GM21515 (cell line): ENCODE data around the gene KIF26B.
"Not testable (repeated sequence)": the region's sequence is repeated elsewhere in the genome, so short reads cannot be mapped to it uniquely, and the experiment has no call there.

ENCODE experiments used
- ATAC-seq: cut with Tn5 transposase; IDR thresholded peaks from one replicate; pipeline ENCODE4 v1.9.1; 2021; ENCODE audit not compliant: unreplicated experiment

KIF26B gene

DNA sequence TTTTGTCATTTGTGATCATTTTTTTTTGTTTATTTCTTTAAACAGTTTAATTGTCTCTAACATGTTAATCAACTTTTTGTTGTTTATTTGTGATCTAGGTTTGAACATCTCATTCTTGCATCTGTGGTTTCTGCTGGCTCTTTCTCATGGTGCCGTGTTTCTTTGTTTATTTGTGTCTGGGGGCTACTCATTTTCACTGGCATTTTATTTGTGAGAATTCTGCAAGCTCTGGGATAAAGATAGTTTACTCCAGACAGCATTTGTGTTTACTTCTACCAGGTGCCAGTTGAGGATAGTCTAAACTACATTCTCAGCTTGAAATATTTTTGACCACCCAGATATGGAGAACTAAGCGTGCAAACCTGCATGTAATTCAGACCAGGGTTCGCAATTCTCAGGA, 508.6 kb downstream of the KIF26B start:
- ATAC-seq = no peak

GRCh38 chr1:245663841-245664240, 509.1 kb downstream of the KIF26B start:
- ATAC-seq = no peak

- no peak for ATAC-seq
These were observed 511.6 kb downstream of the KIF26B start for GRCh38 chr1:245666412-245666811.

GRCh38 chr1:245671349-245671748, 516.6 kb downstream of the KIF26B start:
- no peak for ATAC-seq

DNA sequence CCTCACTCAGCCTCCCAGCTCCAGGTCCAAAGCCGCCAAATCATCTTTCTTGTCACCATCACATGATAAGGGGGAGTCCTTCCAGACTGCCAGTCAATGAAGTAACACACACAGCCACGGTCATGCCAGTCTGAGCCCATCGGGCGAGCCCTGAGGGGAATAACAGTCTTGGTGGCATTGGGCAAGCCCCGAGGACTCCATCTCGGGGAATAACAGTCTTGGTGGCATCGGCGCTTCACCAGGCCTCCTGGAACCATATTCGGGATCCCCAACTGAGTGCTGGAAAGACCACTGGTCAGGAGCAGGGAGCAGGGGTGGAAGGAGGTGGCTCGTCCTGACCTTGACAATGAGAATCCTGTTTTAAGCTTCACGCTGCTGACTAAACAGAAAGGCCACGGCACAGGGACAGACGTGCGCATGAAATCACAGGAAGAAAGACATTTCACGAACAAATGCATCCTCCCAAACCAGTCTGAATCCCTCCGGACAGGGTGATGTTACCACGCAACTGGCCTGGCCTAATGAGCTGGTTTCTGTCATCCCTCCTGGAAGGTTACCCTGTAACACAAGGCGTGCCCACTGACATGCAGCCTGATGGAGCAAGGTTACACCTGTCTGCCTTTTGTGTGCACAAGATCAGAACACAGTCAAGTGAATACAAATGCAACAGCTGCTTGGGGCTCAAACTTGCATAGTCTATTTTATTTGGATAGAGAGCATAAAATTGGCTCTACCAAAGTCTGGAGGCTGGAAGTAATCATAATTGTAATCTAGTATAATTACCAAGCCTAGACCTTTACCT, 517.4 kb downstream of the KIF26B start:
- no peak for ATAC-seq

DNA sequence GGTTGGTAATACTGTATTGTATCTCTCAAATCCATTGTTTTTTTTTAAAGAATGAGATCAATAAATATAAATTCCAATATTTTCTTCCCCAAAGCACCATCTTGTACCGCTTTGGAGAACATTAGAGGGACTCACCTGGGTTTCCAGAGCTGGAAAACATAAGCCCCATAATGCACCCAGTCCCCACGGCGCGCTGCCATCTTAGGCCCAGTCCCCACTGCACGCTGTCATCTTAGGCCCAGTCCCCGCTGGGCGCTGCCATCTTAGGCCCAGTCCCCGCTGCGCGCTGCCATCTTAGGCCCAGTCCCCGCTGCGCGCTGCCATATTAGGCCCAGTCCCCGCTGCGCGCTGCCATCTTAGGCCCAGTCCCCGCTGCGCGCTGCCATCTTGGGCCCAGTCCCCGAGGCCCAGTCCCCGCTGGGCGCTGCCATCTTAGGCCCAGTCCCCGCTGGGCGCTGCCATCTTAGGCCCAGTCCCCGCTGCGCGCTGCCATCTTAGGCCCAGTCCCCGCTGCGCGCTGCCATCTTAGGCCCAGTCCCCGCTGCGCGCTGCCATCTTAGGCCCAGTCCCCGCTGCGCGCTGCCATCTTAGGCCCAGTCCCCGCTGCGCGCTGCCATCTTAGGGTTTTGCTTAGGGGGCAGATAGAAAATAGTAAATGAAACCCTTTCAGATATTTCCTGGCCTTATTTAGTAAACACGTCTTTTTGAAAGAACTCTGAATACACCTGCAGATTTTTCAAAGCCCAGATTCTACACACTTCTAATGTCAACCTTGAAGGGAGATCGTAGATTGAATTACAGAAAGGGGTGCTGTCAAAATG, 518.3 kb downstream of the KIF26B start:
- ATAC-seq = not testable (repeated sequence)

- ATAC-seq = peak; percentile 67
These were observed 519.2 kb downstream of the KIF26B start for GRCh38 chr1:245673881-245674414.

DNA sequence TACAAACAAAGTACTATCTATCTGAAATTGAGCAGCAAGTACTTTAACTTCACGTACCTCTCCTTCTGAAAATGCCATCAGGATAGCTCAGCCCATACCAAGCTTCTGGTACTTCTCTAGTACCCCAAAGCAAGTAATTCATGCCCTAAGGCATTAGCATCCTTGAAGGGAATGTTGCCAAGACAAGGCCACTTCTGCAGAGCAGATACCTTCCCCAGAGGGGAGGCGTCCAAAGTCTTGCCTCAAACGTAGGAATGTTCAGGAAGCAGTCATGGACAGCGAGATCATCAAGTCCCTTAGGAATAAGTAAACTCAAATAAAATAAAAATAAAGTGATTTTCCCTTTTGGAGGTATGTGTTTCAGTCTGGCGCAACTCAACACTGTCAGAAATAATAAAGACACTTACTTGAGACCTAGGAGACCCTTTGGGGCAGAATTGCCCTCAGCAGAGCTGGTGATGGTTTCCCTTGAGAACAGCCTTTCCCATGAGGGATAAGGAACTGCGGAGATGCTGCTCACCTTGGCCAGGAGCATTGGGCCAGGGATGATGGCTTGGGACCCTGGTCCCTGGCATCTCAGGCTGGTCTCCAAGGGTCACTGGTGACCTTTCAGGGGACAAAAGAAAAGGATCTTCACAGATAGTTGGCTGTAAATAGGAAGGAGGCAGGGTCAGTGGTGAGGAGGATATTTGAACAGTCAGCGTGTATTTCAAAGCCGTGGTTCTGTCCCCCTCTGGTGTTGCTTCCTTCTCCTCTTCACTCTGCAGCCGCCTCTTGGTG, 522.9 kb downstream of the KIF26B start:
- no peak for ATAC-seq

GRCh38 chr1:245678860-245679411, 524.2 kb downstream of the KIF26B start:
- ATAC-seq = no peak

GRCh38 chr1:245679821-245680780, 525.3 kb downstream of the KIF26B start:
- ATAC-seq = no peak

DNA sequence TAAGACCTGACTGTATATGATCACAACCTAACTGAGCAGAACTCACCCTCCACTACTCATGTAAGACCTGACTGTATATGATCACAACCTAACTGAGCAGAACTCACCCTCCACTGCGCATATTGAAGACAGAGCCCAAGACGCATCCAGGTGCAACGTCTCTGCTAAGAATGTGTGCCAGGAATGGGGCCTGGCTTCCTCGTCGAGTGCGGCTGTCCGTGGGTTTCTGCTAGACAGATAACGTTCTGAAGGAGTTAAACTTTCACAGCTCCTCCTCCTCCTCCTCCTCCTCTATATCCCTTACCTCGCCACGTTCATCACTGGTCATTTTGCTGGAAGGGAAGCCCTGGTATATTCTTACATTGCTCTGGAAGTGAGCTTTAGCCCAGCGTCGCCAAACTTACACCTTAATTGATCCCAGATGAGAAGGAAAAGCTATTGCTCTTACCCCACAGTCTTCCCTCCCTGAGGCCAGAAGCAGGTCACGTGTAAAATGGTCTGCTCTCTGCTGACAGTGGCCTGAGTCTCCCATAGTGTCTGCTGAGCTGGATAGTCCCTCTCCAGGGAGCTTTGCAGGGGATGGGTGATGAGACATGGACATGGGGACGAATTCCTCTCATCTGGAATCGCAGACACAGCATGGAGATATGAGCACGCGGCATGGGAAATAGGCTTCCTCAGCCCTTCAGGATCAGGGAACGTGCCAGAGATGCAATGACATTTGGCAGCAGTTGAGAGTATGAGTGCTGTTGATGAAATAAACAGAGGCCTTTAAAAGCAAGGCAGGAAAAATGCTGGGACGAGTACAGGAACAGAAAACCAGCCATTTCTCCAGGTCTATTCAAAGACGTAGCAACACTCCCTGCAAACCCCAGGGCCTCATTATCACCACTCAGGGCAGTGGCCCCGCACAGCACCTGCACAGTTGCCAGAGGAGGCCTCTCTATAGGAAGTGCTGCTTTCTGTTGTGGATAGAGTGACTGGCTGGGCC, 528.1 kb downstream of the KIF26B start:
- ATAC-seq = no peak

DNA sequence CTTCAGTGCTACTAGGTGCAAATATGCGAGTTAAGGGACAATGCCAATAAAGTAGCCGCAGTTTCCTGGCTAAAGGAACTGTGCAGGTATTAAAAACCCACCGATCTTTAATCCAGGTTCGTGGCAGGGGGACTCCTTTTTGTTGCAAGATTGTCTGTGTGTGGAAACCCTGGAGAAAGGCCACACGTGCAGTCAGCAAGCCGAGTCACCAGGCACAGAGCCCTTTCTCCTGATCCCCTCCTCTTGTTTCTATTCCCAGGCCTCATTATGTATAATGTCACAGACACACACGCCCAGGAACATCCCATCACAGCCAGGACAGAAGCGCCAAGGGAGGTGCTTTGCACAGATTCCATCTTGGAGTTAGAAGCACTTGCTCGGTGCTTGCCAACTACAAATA, 528.9 kb downstream of the KIF26B start:
- ATAC-seq = no peak

- ATAC-seq = no peak
These were observed 529.4 kb downstream of the KIF26B start for GRCh38 chr1:245684166-245684565.

DNA sequence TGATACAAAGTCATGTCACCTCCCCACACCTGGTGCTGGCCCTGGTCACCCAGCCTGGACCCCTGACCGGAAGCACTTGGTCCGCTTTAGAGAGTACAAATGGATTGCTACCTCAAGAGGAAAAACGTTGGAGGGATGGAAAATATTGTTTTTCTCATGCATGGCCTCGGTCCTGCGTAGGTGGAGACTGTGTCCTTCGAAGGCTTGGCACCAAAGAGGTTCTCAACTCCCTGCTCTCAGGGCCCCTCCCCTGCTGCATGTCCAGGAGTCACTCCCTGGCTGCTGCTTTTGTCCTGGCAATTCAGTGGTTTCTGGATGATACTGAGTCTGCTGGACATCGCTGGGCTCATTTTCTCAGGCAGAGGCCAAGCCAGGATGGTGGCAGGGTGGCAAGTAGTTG, 529.8 kb downstream of the KIF26B start:
- no peak for ATAC-seq

DNA sequence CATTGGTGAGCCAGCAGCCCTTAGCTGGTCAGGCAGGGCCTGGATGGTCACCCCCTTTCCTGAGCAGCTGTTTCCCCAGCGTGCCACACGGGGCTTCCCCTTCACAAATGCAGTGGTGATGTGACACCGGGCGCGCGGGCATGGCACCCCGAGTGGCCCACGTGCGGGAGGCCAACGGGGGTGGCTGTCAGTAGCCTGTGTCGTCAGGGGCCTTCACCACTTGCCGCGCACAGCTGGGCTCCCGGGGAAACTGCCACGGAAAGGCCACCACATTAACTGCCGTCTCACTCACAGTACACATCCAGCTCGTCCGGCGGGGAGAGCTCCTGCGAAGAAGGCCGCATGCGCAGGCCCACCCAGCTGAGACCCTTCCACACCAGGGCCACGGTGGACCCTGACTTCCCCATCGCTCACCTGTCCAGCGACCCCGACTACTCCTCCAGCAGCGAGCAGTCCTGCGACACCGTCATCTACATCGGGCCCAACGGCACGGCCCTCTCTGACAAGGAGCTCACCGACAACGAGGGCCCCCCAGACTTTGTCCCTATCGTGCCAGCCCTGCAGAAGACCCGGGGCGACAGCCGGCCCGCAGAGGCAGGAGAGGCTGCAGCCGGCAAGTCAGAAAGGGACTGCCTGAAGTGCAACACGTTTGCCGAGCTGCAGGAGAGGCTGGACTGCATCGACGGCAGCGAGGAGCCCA, 530.5 kb downstream of the KIF26B start:
- no peak for ATAC-seq

- no peak for ATAC-seq
These were observed 531.2 kb downstream of the KIF26B start for GRCh38 chr1:245686006-245686405.

DNA sequence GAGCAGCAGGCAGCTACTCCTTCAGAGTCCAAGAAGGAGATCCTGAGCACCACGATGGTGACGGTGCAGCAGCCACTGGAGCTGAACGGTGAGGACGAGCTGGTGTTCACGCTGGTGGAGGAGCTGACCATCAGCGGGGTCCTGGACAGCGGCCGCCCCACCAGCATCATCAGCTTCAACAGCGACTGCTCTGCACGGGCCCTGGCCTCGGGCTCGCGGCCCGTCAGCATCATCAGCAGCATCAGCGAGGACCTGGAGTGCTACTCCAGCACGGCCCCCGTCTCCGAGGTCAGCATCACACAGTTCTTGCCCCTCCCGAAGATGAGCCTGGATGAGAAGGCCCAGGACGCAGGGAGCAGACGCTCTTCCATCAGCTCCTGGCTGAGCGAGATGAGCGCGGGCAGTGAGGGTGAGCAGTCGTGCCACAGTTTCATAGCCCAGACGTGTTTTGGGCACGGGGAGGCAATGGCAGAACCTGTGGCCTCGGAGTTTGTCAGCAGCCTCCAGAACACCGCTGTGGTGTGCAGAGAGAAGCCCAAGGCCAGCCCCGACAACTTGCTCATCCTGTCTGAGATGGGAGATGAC, 531.8 kb downstream of the KIF26B start:
- no peak for ATAC-seq
